ENCODE measurements around the gene APC2.

Gene APC2, protein sequence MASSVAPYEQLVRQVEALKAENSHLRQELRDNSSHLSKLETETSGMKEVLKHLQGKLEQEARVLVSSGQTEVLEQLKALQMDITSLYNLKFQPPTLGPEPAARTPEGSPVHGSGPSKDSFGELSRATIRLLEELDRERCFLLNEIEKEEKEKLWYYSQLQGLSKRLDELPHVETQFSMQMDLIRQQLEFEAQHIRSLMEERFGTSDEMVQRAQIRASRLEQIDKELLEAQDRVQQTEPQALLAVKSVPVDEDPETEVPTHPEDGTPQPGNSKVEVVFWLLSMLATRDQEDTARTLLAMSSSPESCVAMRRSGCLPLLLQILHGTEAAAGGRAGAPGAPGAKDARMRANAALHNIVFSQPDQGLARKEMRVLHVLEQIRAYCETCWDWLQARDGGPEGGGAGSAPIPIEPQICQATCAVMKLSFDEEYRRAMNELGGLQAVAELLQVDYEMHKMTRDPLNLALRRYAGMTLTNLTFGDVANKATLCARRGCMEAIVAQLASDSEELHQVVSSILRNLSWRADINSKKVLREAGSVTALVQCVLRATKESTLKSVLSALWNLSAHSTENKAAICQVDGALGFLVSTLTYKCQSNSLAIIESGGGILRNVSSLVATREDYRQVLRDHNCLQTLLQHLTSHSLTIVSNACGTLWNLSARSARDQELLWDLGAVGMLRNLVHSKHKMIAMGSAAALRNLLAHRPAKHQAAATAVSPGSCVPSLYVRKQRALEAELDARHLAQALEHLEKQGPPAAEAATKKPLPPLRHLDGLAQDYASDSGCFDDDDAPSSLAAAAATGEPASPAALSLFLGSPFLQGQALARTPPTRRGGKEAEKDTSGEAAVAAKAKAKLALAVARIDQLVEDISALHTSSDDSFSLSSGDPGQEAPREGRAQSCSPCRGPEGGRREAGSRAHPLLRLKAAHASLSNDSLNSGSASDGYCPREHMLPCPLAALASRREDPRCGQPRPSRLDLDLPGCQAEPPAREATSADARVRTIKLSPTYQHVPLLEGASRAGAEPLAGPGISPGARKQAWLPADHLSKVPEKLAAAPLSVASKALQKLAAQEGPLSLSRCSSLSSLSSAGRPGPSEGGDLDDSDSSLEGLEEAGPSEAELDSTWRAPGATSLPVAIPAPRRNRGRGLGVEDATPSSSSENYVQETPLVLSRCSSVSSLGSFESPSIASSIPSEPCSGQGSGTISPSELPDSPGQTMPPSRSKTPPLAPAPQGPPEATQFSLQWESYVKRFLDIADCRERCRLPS (N-terminal part only)

GRCh38 chr19:1449467-1450442 lies at the start of gene APC2:
Gene APC2, plus strand, starts transcription at chr19:1450121. Its CDS starts 2,881 bp downstream, at chr19:1453002.
- peak; percentile 43 for DNase-seq

- no peak for DNase-seq
Observed at GRCh38 chr19:1400281-1401137, 49.4 kb upstream of the APC2 start.

GRCh38 chr19:1401138-1401888 lies 48.6 kb upstream of the APC2 start, which contains the start of gene GAMT:
Gene GAMT, minus strand, starts transcription at chr19:1401542. Its CDS starts 66 bp downstream, at chr19:1401476.
- DNase-seq = no peak

DNA sequence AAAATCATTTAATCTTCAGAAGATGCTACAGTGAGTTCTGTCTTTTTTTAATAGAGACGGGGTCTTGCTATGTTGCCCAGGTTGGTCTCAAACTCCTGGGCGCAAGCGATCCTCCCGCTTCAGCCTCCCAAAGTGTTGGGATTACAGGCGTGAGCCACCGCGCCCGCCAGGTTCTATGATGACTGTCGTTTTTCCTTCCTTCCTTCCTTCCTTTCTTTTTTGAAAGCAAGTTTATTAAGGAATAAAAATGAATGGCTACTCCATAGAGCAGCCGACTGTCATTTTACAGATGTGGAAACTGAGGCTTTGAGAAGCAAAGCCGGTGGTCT lies 48.1 kb upstream of the APC2 start:
- no peak for DNase-seq

DNA sequence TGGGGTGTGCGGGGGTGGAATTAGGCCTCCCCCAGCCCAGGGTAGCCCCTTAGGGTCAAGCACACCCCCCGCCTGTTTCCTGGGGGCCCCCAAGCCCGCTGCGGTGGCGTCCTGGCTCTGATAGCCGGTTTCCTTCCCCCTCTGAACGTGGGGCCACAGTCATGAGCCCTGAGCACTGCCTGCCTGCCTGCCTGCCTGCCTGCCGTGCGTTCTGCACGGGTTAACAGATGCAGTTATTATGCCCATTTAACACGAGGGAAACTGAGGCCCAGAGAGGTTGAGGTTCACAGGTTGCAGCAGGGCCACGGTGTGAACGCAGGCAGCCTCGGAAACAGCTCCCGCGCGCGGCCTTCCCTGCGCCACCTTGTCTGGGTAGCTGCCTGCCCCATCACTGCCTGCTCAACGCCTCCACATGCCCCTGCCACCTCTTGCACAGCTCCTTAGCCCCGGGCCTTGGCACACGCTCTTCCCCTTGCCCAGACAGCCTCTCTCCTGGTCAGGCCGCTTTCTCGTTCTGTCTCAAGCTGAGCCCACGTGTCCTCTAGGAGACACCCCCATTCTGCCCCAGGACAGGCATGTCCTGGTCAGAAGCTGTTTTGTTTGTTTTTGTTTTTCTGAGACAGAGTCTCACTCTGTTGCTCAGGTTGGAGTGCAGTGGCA lies 47.4 kb upstream of the APC2 start:
- DNase-seq = no peak

DNA sequence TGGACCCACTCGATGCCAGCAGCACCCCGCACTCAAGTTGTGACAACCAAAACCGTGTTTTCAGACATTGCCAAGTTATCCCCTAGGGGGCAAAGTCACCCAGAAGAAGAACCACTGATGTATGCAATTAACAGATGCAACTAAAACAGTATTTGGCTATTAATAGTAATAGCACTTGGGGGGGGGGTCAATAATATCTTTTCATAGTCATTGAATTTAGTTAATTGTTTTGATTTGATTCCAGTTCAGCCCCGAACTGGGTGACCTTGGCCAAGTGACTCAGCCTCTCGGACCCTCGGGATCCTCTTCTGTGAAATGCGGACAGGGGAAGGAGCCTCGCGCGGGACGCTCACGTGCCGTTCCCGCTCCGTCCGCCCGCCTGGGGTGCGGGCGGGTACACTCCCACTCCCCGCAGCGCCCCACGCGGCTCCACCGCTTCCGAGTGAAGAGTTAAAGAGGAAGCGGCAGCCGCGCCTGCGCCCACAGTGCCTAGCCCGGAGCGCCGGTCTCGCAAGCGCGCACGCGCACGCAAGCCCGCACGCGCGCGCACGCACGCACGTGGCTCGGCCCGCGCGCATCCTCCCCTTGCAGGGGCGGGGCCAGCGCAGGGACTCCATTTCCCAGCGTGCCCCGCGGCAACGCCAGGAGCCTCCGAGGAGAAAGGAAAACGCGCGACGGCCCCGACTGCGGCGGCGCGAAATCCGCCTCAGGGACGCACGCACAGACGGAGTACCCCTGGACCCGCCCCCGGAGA lies 43.0 kb upstream of the APC2 start:
- DNase-seq = peak; percentile 70

DNA sequence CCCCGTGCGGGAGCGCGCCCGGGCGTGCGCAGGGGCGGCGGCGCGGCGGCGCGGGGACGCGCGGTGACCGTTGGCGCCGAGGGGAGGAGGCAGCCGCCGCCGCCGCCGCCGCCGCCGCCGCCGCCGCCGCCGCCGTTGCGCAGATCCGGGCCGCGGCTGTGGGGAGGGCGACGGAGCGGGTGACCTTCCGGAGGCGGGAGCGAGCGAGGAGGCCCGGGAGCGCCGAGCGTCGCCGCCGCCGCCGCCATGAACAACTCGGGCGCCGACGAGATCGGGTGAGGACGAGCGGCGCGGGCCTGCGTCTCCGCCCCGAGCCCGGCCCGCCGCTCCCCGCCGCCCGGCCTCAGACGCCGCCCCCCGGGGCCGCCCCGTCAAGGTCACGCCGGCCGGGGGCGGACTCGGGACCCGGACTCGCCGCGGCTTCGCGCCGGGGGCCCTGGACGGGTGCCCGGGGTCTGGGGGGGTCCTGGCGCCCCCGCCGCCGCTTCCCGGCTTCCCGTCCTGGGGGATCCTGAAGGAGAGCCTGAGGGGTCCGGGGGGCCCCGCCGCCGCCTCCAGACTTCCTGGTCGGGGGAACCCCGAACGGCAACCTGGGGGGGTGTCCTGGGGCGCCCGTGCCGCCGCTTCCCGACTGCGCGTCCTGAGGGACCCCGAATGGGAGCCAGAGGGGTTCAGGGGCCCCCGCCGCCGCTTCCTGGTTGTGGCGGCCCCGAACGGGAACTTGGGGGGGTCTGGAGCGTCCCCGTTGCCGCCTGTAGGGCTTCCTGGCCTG lies 42.2 kb upstream of the APC2 start, which contains the start of gene DAZAP1:
Gene DAZAP1 (plus strand): TSS at position 59 of the 772 bp plus-strand sequence. CDS start 188 bp downstream, at position 247.
- no peak for DNase-seq

GRCh38 chr19:1408300-1409203 lies 41.4 kb upstream of the APC2 start:
- DNase-seq = no peak

- DNase-seq = no peak
Observed at GRCh38 chr19:1409204-1410005, 40.5 kb upstream of the APC2 start.

- no peak for DNase-seq
Observed at GRCh38 chr19:1410136-1410786, 39.7 kb upstream of the APC2 start.

DNA sequence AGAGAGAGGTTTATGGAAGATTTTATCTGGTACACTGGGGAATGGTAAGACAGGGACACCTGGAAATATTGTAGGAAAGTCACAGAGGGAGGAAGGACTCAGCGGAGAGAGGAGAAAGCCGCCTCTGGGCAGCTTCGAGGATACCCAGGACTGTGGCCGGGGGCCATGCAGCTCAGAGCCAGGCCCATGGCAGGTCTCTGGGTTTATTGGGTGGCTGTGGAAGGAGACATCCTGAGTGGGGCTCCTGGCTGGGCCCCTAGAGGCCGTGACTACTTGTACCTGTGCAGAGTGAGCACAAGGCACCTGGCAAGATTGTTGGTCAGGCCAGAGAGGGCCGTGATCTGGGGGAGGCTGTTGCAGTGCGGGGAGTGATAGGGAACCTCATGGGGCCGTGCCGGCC lies 39.1 kb upstream of the APC2 start:
- no peak for DNase-seq

DNA sequence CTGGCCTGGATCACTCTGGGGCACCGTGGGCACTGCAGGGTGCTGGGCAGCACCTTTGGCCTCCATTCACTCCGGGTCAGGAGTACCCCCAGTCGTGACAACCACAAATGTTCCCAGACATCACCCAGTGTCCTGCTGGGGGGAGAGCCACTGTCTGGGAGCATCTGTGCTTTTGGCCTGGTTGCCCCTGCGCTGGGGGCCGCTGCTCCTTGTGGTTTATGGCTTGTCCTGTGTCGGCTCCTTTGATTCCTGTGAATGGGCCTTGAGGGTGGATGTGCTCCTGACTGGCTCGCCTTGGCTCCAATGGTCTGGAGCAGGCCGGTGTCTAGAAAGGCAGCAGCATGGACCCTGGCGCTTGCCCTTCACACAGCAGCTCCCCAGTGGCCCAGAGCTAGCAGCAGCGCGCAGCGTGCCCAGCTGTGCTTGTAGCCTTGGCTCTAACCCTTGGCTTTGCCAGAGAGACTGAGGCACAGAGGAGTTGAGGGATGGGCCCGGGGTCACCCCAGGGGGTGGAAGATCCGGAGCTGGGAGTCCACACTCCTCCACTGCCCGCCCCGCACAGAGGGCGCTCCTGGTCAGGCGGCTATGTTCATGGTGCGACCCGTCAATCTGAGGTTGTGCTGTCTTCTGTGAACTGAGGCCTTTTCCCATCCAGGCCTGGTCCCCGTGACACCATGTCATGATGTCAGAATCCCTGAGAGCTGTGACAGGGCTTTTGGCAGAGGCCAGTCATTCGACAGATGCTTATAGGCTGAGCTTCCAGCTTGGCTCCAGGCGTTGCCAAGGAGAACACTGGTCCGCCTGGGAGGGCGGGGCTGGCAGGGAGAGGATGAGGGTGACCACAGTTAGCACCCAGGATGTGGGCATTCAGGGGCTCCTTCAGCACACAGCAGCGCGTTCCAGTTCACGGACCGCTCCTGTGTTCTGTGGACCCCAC lies 38.4 kb upstream of the APC2 start:
- no peak for DNase-seq

- no peak for DNase-seq
Observed at GRCh38 chr19:1412323-1412923, 37.5 kb upstream of the APC2 start.
